Amniotic epithelial cell (primary cell): ENCODE data around the gene BRIX1.
"Not testable (repeated sequence)": the region's sequence is repeated elsewhere in the genome, so short reads cannot be mapped to it uniquely, and the experiment has no call there.

Experiments
- DNase-seq: peaks from one replicate; pipeline ENCODE4 v3.0.0-alpha.2; 2010; ENCODE audit warnings: low read depth

The BRIX1 gene

DNA sequence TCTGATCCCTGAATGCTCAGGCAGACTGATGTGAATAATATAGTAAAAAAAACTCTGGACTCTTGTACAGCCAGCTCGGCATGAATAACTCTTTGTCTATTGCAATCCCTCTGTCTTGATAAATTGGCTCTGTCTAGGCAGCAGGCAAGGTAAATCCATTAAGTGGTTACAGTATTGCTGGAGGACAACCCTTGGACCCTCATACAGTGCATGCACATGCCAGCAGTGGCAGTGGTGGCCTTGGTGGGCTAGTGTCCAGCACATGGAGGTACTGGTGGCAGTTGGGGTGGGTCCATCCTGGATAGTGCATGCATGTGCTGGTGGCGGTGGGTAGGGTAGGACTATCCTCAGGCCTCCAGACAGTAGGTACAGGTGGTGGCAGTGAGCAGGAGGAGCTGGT lies 52.7 kb downstream of the BRIX1 start:
- DNase-seq = no peak

DNA sequence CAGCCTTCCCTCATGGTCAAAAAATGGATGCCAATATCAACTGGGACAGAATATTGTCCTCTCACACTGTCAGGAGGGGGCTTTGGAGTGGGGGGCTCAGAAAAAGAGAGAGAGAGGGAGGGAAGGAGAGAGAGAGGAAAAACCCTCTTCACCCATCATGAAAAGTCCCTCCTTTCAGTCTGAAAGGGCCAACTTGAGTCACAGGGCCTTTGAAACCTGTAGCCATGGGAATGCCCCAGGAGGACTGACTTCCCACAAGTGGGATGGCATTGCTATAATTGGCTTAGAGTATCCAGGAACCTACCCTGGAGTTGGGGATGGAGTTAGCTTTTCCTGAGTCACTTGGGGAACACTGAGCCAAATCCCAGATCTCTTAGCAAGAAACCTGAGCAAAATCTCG lies 55.0 kb downstream of the BRIX1 start:
- DNase-seq = no peak

DNA sequence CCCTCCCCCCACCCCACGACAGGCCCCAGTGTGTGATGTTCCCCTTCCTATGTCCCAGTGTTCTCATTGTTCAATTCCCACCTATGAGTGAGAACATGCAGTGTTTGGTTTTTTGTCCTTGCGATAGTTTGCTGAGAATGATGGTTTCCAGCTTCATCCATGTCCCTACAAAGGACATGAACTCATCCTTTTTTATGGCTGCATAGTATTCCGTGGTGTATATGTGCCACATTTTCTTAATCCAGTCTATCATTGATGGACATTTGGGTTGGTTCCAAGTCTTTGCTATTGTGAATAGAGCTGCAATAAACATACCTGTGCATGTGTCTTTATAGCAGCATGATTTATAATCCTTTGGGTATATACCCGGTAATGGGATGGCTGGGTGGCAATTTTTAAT lies 56.1 kb downstream of the BRIX1 start:
- not testable (repeated sequence) for DNase-seq
